ENCODE measurements around the gene SOX15.

The SOX15 gene

DNA sequence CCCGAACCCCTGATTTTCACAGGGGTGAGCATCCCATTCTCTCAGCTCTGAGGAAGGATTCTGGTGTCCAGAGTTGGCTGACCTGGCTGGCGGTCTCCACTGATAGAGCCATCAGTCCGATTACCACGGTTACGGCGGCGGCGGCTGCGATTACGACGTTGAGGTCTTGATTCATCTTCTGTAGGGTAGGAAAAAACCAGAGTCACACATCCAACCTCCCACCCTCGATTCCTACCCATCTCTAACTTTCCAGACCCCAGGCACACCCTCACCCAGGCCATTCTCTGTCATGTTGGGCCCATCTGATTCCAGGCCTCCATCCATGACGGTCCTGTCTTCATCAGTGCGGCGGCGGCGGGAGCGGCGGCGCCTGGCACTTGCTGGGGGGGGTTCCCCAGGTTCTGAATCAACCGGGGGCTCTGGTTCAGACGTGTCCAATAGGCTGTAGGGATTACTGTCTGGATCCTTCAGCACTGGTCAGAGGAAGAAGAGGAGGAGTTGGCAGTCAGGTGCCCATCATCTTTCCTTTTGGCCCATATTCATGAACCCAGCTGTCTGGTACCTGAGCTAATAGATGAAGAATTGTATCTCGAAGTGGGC is 2.6 kb upstream of the SOX15 start:
- peaks cover 13% of the 10 kb centered on the region for H3K4me1 ChIP-seq (ENCODE audit: control insufficient read depth, insufficient read depth, low read length)
- H3K4me3 ChIP-seq (ENCODE audit: low read length) = no peak overlapping the region
- H3K9ac ChIP-seq (ENCODE audit: low read length) = no peak overlapping the region
- no peaks in the 10 kb centered on the region for H3K27me3 ChIP-seq (ENCODE audit: control insufficient read depth, insufficient read depth, low read length)
- H3K9me3 ChIP-seq (ENCODE audit: control insufficient read depth, low read length) = no peaks in the 10 kb centered on the region
- peaks cover 15% of the 10 kb centered on the region for H3K36me3 ChIP-seq (ENCODE audit: control insufficient read depth, insufficient read depth, low read length)

- Histone ChIP-seq H3K36me3 (ENCODE audit: control insufficient read depth, insufficient read depth, low read length) (peaks cover 15% of the 10 kb centered on the region), H3K4me3 (ENCODE audit: low read length) (no peak overlapping the region), H3K4me1 (ENCODE audit: control insufficient read depth, insufficient read depth, low read length) (peaks cover 13% of the 10 kb centered on the region), H3K27me3 (ENCODE audit: control insufficient read depth, insufficient read depth, low read length) (no peaks in the 10 kb centered on the region), H3K9me3 (ENCODE audit: control insufficient read depth, low read length) (no peaks in the 10 kb centered on the region), H3K9ac (ENCODE audit: low read length) (no peak overlapping the region)
These were observed 1.7 kb upstream of the SOX15 start for GRCh38 chr17:7591596-7591995.

DNA sequence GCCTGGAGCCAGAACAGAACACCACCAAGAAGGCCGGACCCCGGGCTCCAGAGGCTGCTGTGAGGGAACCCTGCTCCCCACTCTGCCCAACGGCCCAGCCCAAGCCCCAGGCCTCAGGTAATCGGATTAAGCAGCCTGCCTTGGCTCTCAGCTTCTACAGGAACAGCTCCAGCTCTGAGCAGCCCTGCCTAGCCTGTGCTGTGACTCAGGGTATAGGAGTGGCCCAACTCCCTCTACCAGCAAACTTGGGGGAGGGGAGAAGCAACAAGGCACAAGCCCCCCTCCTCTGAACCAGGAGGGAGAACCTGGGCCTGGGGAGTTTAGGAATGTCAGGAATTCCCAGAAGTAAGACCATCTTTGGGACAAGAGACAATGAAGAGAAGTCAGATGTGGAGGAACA is 849 bp upstream of the SOX15 start:
- no peaks in the 10 kb centered on the region for H3K27me3 ChIP-seq (ENCODE audit: control insufficient read depth, insufficient read depth, low read length)
- peaks cover 14% of the 10 kb centered on the region for H3K4me1 ChIP-seq (ENCODE audit: control insufficient read depth, insufficient read depth, low read length)
- H3K9ac ChIP-seq (ENCODE audit: low read length) = no peak overlapping the region
- no peak overlapping the region for H3K4me3 ChIP-seq (ENCODE audit: low read length)
- H3K9me3 ChIP-seq (ENCODE audit: control insufficient read depth, low read length) = no peaks in the 10 kb centered on the region
- peaks cover 15% of the 10 kb centered on the region for H3K36me3 ChIP-seq (ENCODE audit: control insufficient read depth, insufficient read depth, low read length)

DNA sequence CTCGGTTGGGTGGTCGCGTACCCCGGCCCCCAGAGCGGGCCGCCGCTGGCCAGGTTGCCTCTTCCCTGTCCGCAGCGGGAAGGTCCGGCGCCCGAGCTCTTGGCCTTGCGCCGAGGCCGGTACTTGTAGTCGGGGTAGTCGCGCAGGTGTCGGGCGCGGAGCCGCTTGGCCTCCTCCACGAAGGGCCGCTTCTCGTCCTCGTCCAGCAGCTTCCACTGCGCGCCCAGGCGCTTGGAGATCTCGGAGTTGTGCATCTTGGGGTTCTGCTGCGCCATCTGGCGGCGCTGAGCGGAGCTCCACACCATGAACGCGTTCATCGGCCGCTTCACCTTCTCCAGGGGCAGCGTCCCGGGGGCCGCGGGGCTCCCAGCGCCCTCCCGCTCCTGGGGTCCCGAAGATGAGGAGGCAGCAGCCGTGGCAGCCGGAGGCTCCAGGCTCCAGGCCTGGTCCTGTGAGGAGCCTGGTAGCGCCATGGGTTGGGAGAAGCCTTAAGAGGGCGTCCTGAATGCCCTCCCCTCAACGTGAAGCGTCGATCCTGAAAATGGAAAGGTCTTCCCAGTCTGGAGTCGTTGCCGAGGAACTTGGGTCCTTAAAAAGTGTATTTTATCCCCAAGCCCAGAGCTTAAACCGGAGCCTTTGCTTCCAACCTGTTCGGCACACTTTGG is 558 bp downstream of the SOX15 start:
- peaks cover 15% of the 10 kb centered on the region for H3K36me3 ChIP-seq (ENCODE audit: control insufficient read depth, insufficient read depth, low read length)
- H3K4me1 ChIP-seq (ENCODE audit: control insufficient read depth, insufficient read depth, low read length) = peaks cover 28% of the 10 kb centered on the region
- H3K27me3 ChIP-seq (ENCODE audit: control insufficient read depth, insufficient read depth, low read length) = no peaks in the 10 kb centered on the region
- no peaks in the 10 kb centered on the region for H3K9me3 ChIP-seq (ENCODE audit: control insufficient read depth, low read length)
- no peak overlapping the region for H3K4me3 ChIP-seq (ENCODE audit: low read length)
- peak overlapping the region; percentile 50 for H3K9ac ChIP-seq (ENCODE audit: low read length)

GRCh38 chr17:7588553-7589203 is 1.2 kb downstream of the SOX15 start:
- H3K4me3 ChIP-seq (ENCODE audit: low read length) = no peak overlapping the region
- H3K4me1 ChIP-seq (ENCODE audit: control insufficient read depth, insufficient read depth, low read length) = peaks cover 30% of the 10 kb centered on the region
- peak overlapping the region; percentile 50 for H3K9ac ChIP-seq (ENCODE audit: low read length)
- H3K9me3 ChIP-seq (ENCODE audit: control insufficient read depth, low read length) = no peaks in the 10 kb centered on the region
- peaks cover 12% of the 10 kb centered on the region for H3K36me3 ChIP-seq (ENCODE audit: control insufficient read depth, insufficient read depth, low read length)
- H3K27me3 ChIP-seq (ENCODE audit: control insufficient read depth, insufficient read depth, low read length) = no peaks in the 10 kb centered on the region

DNA sequence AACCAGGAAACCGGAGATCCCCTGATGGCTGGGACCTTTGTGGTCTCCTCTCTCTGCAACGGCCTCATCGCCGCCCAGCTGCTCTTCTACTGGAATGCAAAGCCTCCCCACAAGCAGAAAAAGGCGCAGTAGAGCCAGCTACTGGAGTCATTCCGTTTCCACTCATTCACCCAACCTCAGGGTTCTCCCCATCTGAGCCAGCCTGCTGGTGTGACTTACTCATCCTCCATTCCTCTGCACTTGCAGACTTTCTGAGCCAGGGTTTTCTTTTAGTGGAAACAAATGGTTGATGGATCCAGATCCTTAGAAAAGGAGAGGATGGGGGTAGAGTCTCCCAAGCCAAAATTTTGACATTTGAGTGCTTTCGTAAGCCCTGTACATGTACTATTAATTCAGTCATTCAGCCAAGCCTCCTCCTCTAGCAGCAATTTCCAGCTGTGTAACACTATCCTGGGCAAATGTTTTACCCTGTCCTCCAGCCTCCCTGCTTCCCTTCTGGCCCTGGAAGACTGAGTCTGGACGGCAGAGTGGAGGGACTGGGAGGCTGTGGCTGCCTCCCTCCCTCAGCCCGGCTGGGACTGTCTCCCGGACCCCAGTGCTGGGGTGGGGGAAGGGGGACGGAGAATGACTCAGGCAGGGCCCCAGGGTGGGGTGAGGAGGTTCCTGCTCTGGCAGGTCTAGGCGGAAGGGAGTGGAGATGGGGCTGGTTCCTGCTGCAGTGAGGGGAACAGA is 2.3 kb downstream of the SOX15 start:
- no peaks in the 10 kb centered on the region for H3K27me3 ChIP-seq (ENCODE audit: control insufficient read depth, insufficient read depth, low read length)
- H3K9me3 ChIP-seq (ENCODE audit: control insufficient read depth, low read length) = no peaks in the 10 kb centered on the region
- H3K4me1 ChIP-seq (ENCODE audit: control insufficient read depth, insufficient read depth, low read length) = peaks cover 40% of the 10 kb centered on the region
- H3K9ac ChIP-seq (ENCODE audit: low read length) = no peak overlapping the region
- H3K36me3 ChIP-seq (ENCODE audit: control insufficient read depth, insufficient read depth, low read length) = peaks cover 1% of the 10 kb centered on the region
- no peak overlapping the region for H3K4me3 ChIP-seq (ENCODE audit: low read length)

DNA sequence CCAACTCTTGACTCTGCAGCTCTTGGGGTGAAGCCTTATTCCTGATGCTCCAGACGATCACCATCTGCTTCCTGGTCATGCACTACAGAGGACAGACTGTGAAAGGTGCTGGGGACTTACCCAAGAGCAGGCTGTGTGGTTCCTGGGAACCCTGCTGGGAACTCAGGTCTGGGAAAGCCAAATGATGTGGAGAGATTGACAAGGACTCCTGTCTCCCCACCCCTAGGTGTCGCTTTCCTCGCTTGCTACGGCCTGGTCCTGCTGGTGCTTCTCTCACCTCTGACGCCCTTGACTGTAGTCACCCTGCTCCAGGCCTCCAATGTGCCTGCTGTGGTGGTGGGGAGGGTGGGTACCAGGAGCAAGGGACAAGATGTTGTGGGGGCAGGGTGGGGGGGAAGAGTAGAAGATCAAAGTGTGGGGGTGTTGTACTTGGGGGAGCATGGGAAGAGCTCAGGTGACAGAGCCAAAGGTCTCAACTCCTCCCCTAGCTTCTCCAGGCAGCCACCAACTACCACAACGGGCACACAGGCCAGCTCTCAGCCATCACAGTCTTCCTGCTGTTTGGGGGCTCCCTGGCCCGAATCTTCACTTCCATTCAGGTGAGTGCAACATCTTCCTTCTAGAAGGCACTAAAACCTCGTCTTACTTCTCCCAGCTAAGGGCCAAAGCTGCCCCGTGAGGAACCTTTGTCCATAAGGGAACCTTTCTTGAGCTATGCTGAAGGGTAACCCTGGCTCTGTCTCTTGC is 3.0 kb downstream of the SOX15 start:
- H3K4me3 ChIP-seq (ENCODE audit: low read length) = no peak overlapping the region
- no peaks in the 10 kb centered on the region for H3K9me3 ChIP-seq (ENCODE audit: control insufficient read depth, low read length)
- H3K4me1 ChIP-seq (ENCODE audit: control insufficient read depth, insufficient read depth, low read length) = peaks cover 47% of the 10 kb centered on the region
- no peaks in the 10 kb centered on the region for H3K36me3 ChIP-seq (ENCODE audit: control insufficient read depth, insufficient read depth, low read length)
- no peaks in the 10 kb centered on the region for H3K27me3 ChIP-seq (ENCODE audit: control insufficient read depth, insufficient read depth, low read length)
- H3K9ac ChIP-seq (ENCODE audit: low read length) = no peak overlapping the region

DNA sequence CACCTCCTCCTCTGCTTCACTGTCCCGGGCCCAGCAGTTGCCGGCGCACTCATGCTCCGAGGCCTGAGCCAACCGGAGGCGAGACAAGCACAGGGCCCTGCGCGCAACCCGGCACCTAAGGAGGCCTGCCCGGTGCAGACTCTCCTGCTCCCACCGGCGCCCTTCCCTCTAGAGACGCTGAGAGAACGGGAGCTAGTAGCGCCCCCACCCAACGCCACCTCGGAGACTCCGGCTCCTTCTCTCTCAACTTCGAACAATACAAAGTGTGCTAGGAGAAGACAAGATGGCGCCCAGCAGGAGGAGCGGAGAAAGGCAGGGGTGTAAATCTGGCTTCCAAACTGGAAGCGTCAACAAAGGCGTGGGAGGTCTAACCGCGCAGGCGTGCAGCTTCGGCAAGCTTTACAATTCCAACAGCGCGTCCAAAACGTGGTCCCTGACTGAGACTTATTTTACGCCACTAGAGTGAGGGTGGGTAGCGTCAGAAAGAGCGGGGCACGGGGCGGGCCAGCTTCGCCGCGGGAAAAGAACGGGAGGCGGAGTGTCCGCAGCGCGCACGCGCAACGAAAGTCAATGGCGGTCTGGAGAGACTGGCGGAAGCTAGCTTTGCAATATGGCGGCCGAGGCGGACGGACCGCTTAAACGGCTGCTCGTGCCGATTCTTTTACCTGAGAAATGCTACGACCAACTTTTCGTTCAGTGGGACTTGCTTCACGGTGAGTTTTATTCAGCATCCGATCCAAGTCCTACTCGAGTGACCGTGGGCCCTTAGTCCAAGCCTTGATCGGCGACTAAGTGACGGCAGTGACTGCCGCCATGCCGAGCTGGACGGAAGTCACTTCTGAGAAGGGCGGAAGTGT is 6.4 kb downstream of the SOX15 start, which contains the start of gene MPDU1:
Gene MPDU1 (plus strand): TSS at position 600 of the 857 bp plus-strand sequence. CDS start 11 bp downstream, at position 611.
- Histone ChIP-seq H3K4me3 (ENCODE audit: low read length) (peak within 1 kb of the TSS; percentile 90), H3K9ac (ENCODE audit: low read length) (peak within 1 kb of the TSS; percentile 94), H3K4me1 (ENCODE audit: control insufficient read depth, insufficient read depth, low read length) (peaks cover 56% of the 10 kb centered on the region), H3K27me3 (ENCODE audit: control insufficient read depth, insufficient read depth, low read length) (no peaks in the 10 kb centered on the region), H3K36me3 (ENCODE audit: control insufficient read depth, insufficient read depth, low read length) (peaks cover 6% of the 10 kb centered on the region), H3K9me3 (ENCODE audit: control insufficient read depth, low read length) (no peaks in the 10 kb centered on the region)

DNA sequence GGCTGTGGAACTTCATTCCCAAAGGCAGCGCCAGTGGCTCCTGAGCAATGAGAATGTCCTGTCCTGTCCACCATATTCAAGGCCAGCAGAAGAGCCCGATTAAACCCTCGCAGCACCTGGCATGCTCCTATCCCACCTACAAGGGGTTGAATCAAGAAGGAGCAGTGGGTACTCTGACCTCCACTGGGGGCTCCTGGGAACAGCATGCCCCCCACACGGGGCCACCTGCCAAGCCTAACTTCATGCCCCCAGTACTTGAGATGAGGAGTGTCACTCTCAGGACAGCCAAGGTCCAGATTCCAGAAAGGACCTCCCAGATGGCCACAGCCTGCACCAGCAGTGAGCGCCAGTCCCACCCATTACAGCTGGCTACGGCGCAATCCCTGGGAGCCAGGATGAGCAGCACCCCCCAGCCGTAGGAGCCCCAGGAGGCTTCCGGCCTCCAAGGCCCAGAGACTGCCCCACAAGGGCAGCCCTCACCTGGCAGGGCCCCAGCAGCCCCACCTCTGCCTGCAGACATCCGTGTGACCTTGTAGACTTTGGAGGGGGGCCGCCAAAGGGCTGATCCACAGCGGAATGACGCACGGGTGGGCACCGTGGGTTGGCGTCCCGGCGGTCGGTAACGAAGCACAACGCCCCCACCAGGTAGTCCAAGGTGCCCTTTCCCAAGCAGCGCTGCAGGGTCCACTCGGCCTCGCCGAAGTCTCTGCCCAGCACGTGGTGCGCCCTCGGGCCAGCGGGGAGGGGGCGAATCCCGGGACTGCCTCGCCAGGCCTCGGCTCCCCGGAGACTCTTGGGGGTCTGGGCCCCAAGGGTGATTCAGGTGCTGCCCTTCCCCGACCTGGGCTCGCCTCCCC is 7.3 kb downstream of the SOX15 start:
- Histone ChIP-seq H3K9ac (ENCODE audit: low read length) (peak overlapping the region; percentile 94), H3K4me1 (ENCODE audit: control insufficient read depth, insufficient read depth, low read length) (peaks cover 59% of the 10 kb centered on the region)

More for the DNA sequence above, 7.3 kb downstream of the SOX15 start:
- Histone ChIP-seq H3K36me3 (ENCODE audit: control insufficient read depth, insufficient read depth, low read length) (peaks cover 13% of the 10 kb centered on the region), H3K4me3 (ENCODE audit: low read length) (peak overlapping the region; percentile 90), H3K9me3 (ENCODE audit: control insufficient read depth, low read length) (no peaks in the 10 kb centered on the region), H3K27me3 (ENCODE audit: control insufficient read depth, insufficient read depth, low read length) (no peaks in the 10 kb centered on the region)
